ENCODE results near the gene FNDC3B.

The FNDC3B gene

GRCh38 chr3:172054115-172054764, 14.9 kb downstream of the FNDC3B start:
- H3K4me3 ChIP-seq (ENCODE audit: extremely low read depth, insufficient read depth, low read length, poor library complexity, severe bottlenecking), result no peak overlapping the region
- WGBS, 2 experiments (ENCODE audit: insufficient coverage in 2 of 2), result 88 to 98% methylated on average over 4 to 6 of the region's 6 CpGs
- no peaks in the 10 kb centered on the region for H3K9me3 ChIP-seq (ENCODE audit: control insufficient read depth, low read length)
- H3K36me3 ChIP-seq (ENCODE audit: control insufficient read depth, insufficient read depth, low read length), result peaks cover 71% of the 10 kb centered on the region
- peaks cover 25% of the 10 kb centered on the region for H3K4me1 ChIP-seq (ENCODE audit: control insufficient read depth, insufficient read depth, low read length, poor library complexity, severe bottlenecking)
- no peak overlapping the region for H3K27ac ChIP-seq (ENCODE audit: low read depth, low read length, severe bottlenecking)

- H3K27ac ChIP-seq (ENCODE audit: low read depth, low read length, severe bottlenecking), result no peak overlapping the region
- peaks cover 64% of the 10 kb centered on the region for H3K36me3 ChIP-seq (ENCODE audit: control insufficient read depth, insufficient read depth, low read length)
- H3K9me3 ChIP-seq (ENCODE audit: control insufficient read depth, low read length), result no peaks in the 10 kb centered on the region
Observed at GRCh38 chr3:172056416-172056815, 17.0 kb downstream of the FNDC3B start.

GRCh38 chr3:172057059-172057458, 17.7 kb downstream of the FNDC3B start:
- peaks cover 65% of the 10 kb centered on the region for H3K36me3 ChIP-seq (ENCODE audit: control insufficient read depth, insufficient read depth, low read length)
- H3K4me1 ChIP-seq (ENCODE audit: control insufficient read depth, insufficient read depth, low read length, poor library complexity, severe bottlenecking), result peaks cover 25% of the 10 kb centered on the region
- H3K4me3 ChIP-seq (ENCODE audit: extremely low read depth, insufficient read depth, low read length, poor library complexity, severe bottlenecking), result no peak overlapping the region
- no peak overlapping the region for H3K27ac ChIP-seq (ENCODE audit: low read depth, low read length, severe bottlenecking)
- 71% methylated on average over 1 of the region's 3 CpGs; no CpG with 5 or more reads in 1 of the 2 experiments for WGBS, 2 experiments (ENCODE audit: insufficient coverage in 2 of 2)
- no peaks in the 10 kb centered on the region for H3K9me3 ChIP-seq (ENCODE audit: control insufficient read depth, low read length)

More at GRCh38 chr3:172056416-172056815, 17.0 kb downstream of the FNDC3B start:
- WGBS, 2 experiments (ENCODE audit: insufficient coverage in 2 of 2), result 86% methylated on average over 1 of the region's 3 CpGs; no CpG with 5 or more reads in 1 of the 2 experiments
- Histone ChIP-seq H3K4me1 (ENCODE audit: control insufficient read depth, insufficient read depth, low read length, poor library complexity, severe bottlenecking) (peaks cover 25% of the 10 kb centered on the region), H3K4me3 (ENCODE audit: extremely low read depth, insufficient read depth, low read length, poor library complexity, severe bottlenecking) (no peak overlapping the region)

- peaks cover 25% of the 10 kb centered on the region for H3K4me1 ChIP-seq (ENCODE audit: control insufficient read depth, insufficient read depth, low read length, poor library complexity, severe bottlenecking)
- H3K4me3 ChIP-seq (ENCODE audit: extremely low read depth, insufficient read depth, low read length, poor library complexity, severe bottlenecking), result no peak overlapping the region
- H3K27ac ChIP-seq (ENCODE audit: low read depth, low read length, severe bottlenecking), result no peak overlapping the region
- H3K9me3 ChIP-seq (ENCODE audit: control insufficient read depth, low read length), result no peaks in the 10 kb centered on the region
- H3K36me3 ChIP-seq (ENCODE audit: control insufficient read depth, insufficient read depth, low read length), result peaks cover 64% of the 10 kb centered on the region
- 92 to 100% methylated on average over 1 to 2 of the region's 3 CpGs for WGBS, 2 experiments (ENCODE audit: insufficient coverage in 2 of 2)
Observed at GRCh38 chr3:172057624-172058327, 18.4 kb downstream of the FNDC3B start.

GRCh38 chr3:172059532-172059931, 20.2 kb downstream of the FNDC3B start:
- Histone ChIP-seq H3K36me3 (ENCODE audit: control insufficient read depth, insufficient read depth, low read length) (peaks cover 68% of the 10 kb centered on the region), H3K4me1 (ENCODE audit: control insufficient read depth, insufficient read depth, low read length, poor library complexity, severe bottlenecking) (peaks cover 20% of the 10 kb centered on the region), H3K27ac (ENCODE audit: low read depth, low read length, severe bottlenecking) (no peak overlapping the region), H3K9me3 (ENCODE audit: control insufficient read depth, low read length) (no peaks in the 10 kb centered on the region), H3K4me3 (ENCODE audit: extremely low read depth, insufficient read depth, low read length, poor library complexity, severe bottlenecking) (no peak overlapping the region)
- WGBS, 2 experiments (ENCODE audit: insufficient coverage in 2 of 2), result 100% methylated on average over 1 of the region's 3 CpGs; no CpG with 5 or more reads in 1 of the 2 experiments

- no peak overlapping the region for H3K27ac ChIP-seq (ENCODE audit: low read depth, low read length, severe bottlenecking)
- no CpG with 5 or more reads among the region's 1 CpG for WGBS, 2 experiments (ENCODE audit: insufficient coverage in 2 of 2)
Observed at GRCh38 chr3:172060234-172060633, 20.9 kb downstream of the FNDC3B start.

GRCh38 chr3:172061724-172062184, 22.4 kb downstream of the FNDC3B start:
- peaks cover 23% of the 10 kb centered on the region for H3K4me1 ChIP-seq (ENCODE audit: control insufficient read depth, insufficient read depth, low read length, poor library complexity, severe bottlenecking)
- 96% methylated on average over 3 of the region's 4 CpGs; no CpG with 5 or more reads in 1 of the 2 experiments for WGBS, 2 experiments (ENCODE audit: insufficient coverage in 2 of 2)
- H3K27ac ChIP-seq (ENCODE audit: low read depth, low read length, severe bottlenecking), result no peak overlapping the region
- peaks cover 71% of the 10 kb centered on the region for H3K36me3 ChIP-seq (ENCODE audit: control insufficient read depth, insufficient read depth, low read length)
- H3K9me3 ChIP-seq (ENCODE audit: control insufficient read depth, low read length), result no peaks in the 10 kb centered on the region
- H3K4me3 ChIP-seq (ENCODE audit: extremely low read depth, insufficient read depth, low read length, poor library complexity, severe bottlenecking), result no peak overlapping the region

More at GRCh38 chr3:172060234-172060633, 20.9 kb downstream of the FNDC3B start:
- H3K4me1 ChIP-seq (ENCODE audit: control insufficient read depth, insufficient read depth, low read length, poor library complexity, severe bottlenecking), result peaks cover 18% of the 10 kb centered on the region
- H3K36me3 ChIP-seq (ENCODE audit: control insufficient read depth, insufficient read depth, low read length), result peaks cover 69% of the 10 kb centered on the region
- H3K4me3 ChIP-seq (ENCODE audit: extremely low read depth, insufficient read depth, low read length, poor library complexity, severe bottlenecking), result no peak overlapping the region
- no peaks in the 10 kb centered on the region for H3K9me3 ChIP-seq (ENCODE audit: control insufficient read depth, low read length)

- peaks cover 74% of the 10 kb centered on the region for H3K36me3 ChIP-seq (ENCODE audit: control insufficient read depth, insufficient read depth, low read length)
- 100% methylated on average over 2 of the region's 3 CpGs; no CpG with 5 or more reads in 1 of the 2 experiments for WGBS, 2 experiments (ENCODE audit: insufficient coverage in 2 of 2)
- no peaks in the 10 kb centered on the region for H3K9me3 ChIP-seq (ENCODE audit: control insufficient read depth, low read length)
- H3K4me1 ChIP-seq (ENCODE audit: control insufficient read depth, insufficient read depth, low read length, poor library complexity, severe bottlenecking), result peaks cover 26% of the 10 kb centered on the region
- H3K4me3 ChIP-seq (ENCODE audit: extremely low read depth, insufficient read depth, low read length, poor library complexity, severe bottlenecking), result no peak overlapping the region
- H3K27ac ChIP-seq (ENCODE audit: low read depth, low read length, severe bottlenecking), result no peak overlapping the region
Observed at GRCh38 chr3:172062761-172063160, 23.4 kb downstream of the FNDC3B start.

GRCh38 chr3:172063456-172064432, 24.4 kb downstream of the FNDC3B start:
- Histone ChIP-seq H3K27ac (ENCODE audit: low read depth, low read length, severe bottlenecking) (no peak overlapping the region), H3K4me1 (ENCODE audit: control insufficient read depth, insufficient read depth, low read length, poor library complexity, severe bottlenecking) (peaks cover 24% of the 10 kb centered on the region), H3K9me3 (ENCODE audit: control insufficient read depth, low read length) (no peaks in the 10 kb centered on the region), H3K36me3 (ENCODE audit: control insufficient read depth, insufficient read depth, low read length) (peaks cover 71% of the 10 kb centered on the region), H3K4me3 (ENCODE audit: extremely low read depth, insufficient read depth, low read length, poor library complexity, severe bottlenecking) (no peak overlapping the region)
- WGBS, 2 experiments (ENCODE audit: insufficient coverage in 2 of 2), result 97 to 100% methylated on average over 2 to 3 of the region's 7 CpGs

GRCh38 chr3:172065527-172065926, 26.1 kb downstream of the FNDC3B start:
- Histone ChIP-seq H3K27ac (ENCODE audit: low read depth, low read length, severe bottlenecking) (no peak overlapping the region), H3K4me3 (ENCODE audit: extremely low read depth, insufficient read depth, low read length, poor library complexity, severe bottlenecking) (no peak overlapping the region), H3K9me3 (ENCODE audit: control insufficient read depth, low read length) (no peaks in the 10 kb centered on the region), H3K4me1 (ENCODE audit: control insufficient read depth, insufficient read depth, low read length, poor library complexity, severe bottlenecking) (peaks cover 31% of the 10 kb centered on the region), H3K36me3 (ENCODE audit: control insufficient read depth, insufficient read depth, low read length) (peaks cover 64% of the 10 kb centered on the region)
- WGBS, 2 experiments (ENCODE audit: insufficient coverage in 2 of 2), result 67 to 78% methylated on average over 1 of the region's 1 CpG
